Endothelial cell (in vitro differentiated cells): ENCODE data around the gene SERPINA1. TPM values are rescaled to one million over a fixed set of nuclear protein-coding genes. Genes with fewer than 3 reads are reported as not detected.

Experiments
- DNase-seq: peaks from one replicate; pipeline ENCODE4 v3.0.0; 2021; ENCODE audit warnings: low spot score
- H3K27ac Mint-ChIP-seq: one replicate; pipeline ENCODE4 v1.8.0; 2021; ENCODE audit warnings: mixed read lengths, inconsistent platforms; ENCODE audit not compliant: unreplicated experiment
- H3K27me3 Mint-ChIP-seq: one replicate; pipeline ENCODE4 v1.8.0; 2021; ENCODE audit warnings: mild to moderate bottlenecking, moderate library complexity, mixed read lengths, inconsistent platforms; ENCODE audit not compliant: unreplicated experiment
- H3K36me3 Mint-ChIP-seq: one replicate; pipeline ENCODE4 v1.8.0; 2021; ENCODE audit warnings: mild to moderate bottlenecking, low read depth, mixed read lengths, inconsistent platforms; ENCODE audit not compliant: unreplicated experiment
- H3K4me1 Mint-ChIP-seq: one replicate; pipeline ENCODE4 v1.8.0; 2021; ENCODE audit warnings: mild to moderate bottlenecking, mixed read lengths, inconsistent platforms; ENCODE audit not compliant: unreplicated experiment
- H3K4me3 Mint-ChIP-seq: one replicate; pipeline ENCODE4 v1.8.0; 2021; ENCODE audit warnings: mild to moderate bottlenecking, mixed read lengths, inconsistent platforms; ENCODE audit not compliant: unreplicated experiment
- H3K9me3 Mint-ChIP-seq: one replicate; pipeline ENCODE4 v1.8.0; 2021; ENCODE audit warnings: mixed read lengths, inconsistent platforms; ENCODE audit not compliant: unreplicated experiment
- total RNA-seq: library from RNA; stranded (reverse); fragmentation: NEBNext Ultra II Directional; extraction: Animal tissue kit (Norgen Biotek cat#: 25700); gene quantifications from one replicate; pipeline ENCODE4 v1.2.1, GENCODE V29; 2021; ENCODE audit not compliant: unreplicated experiment
- TF ChIP-seq, protein P1 (sequence below): fragments of 200-600 bp; sonication (generic); IDR thresholded peaks from one replicate; pipeline ENCODE4 v1.5.0; 2021; ENCODE audit warnings: antibody characterized with exemption; ENCODE audit not compliant: unreplicated experiment

SERPINA1 gene
- total RNA-seq, 1 donor from 2014 or later = not detected

DNA sequence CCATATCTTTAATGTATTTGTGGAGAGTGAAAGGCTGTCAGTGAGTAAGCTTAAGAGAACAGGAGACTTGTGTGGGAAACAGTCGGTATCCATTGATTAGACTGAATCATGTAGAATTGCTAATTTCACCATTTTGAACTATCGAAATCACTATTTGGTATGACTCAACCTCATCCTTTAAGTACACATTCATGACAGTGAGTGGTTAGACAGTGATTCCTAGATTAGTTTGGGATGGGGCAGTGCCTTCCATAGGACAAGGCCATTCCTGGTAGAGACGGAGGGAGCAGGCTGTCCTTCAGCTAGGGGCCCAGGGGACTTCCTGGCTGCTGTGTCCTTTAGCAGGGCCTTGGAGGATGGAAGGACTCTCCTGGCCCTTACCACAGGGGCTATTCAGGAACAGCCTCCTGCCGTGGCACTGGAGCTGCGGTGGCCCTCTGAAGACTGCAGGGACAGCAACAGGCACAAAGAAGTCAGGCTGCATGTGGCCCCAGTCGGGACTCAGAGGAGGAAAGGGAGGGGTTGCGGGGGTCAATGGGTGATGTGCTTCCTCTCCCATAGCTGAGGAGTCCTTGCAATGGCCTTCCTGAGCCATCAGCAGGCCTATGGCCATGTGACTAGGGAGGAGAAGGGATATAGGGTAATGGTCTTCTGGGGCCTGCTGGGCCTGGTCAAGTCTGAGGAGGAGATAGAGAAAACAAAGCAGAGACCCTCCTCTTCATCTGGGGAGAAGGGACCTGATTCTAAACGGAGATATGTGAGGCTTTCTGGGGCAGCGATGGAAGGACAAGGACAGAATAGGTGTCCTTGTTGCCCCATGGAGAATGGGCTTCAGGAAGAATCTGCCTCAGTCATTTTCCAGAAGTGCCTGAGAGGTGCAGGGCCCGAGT is 11.2 kb downstream of the SERPINA1 start:
- no peak for DNase-seq
- no peaks in the 10 kb centered on the region for H3K36me3 Mint-ChIP-seq
- H3K9me3 Mint-ChIP-seq = no peaks in the 10 kb centered on the region
- H3K27me3 Mint-ChIP-seq = peaks cover 13% of the 10 kb centered on the region
- H3K4me3 Mint-ChIP-seq = no peak overlapping the region
- TF ChIP-seq, protein P1, sequence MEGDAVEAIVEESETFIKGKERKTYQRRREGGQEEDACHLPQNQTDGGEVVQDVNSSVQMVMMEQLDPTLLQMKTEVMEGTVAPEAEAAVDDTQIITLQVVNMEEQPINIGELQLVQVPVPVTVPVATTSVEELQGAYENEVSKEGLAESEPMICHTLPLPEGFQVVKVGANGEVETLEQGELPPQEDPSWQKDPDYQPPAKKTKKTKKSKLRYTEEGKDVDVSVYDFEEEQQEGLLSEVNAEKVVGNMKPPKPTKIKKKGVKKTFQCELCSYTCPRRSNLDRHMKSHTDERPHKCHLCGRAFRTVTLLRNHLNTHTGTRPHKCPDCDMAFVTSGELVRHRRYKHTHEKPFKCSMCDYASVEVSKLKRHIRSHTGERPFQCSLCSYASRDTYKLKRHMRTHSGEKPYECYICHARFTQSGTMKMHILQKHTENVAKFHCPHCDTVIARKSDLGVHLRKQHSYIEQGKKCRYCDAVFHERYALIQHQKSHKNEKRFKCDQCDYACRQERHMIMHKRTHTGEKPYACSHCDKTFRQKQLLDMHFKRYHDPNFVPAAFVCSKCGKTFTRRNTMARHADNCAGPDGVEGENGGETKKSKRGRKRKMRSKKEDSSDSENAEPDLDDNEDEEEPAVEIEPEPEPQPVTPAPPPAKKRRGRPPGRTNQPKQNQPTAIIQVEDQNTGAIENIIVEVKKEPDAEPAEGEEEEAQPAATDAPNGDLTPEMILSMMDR = no peak
- no peak overlapping the region for H3K27ac Mint-ChIP-seq
- H3K4me1 Mint-ChIP-seq = peaks cover 19% of the 10 kb centered on the region

DNA sequence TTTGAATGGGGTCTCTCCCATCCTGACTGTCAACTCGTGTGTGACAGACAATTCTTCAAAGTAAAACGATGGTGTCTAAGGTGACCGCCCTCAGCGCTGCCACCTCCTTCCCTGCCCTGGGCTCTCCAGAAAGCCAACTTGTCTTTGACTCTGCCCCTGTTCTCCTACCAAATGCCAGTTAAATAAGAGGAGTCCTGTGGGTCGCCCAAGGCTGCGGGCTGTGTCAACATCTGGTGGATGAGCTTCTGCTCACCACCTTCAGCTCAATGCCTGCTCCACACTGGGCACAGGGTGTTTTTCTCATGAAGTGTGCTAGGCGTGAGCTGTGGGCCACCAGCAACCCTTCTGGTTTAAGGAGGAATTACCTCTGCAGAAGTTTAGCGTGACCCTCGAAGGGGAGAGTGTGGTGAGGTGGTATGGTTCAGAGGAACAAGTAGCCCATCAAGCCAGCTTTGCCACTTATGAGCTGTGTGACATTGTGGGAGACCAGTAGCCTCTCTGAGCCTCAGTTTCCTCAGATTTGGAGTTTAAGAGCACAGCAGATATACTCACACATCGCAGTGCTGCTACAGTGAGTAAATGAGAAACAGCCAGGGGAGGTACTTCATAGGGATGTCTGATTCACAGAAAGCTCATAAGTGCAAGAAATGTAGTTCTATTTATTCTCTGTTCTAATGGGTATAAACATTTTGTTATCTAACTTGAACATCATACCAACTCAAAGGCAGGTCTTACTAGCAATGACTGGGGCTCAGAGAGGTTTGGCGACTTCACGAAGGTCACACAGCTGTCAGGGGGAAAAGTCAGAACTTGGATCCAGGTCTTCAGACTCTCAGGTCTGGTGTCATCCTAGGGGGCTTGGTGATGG is 12.1 kb downstream of the SERPINA1 start:
- TF ChIP-seq, protein P1 = no peak
- Mint-ChIP-seq H3K9me3 (no peaks in the 10 kb centered on the region), H3K4me3 (no peak overlapping the region), H3K4me1 (peaks cover 19% of the 10 kb centered on the region), H3K27me3 (peaks cover 15% of the 10 kb centered on the region), H3K36me3 (no peaks in the 10 kb centered on the region), H3K27ac (no peak overlapping the region)
- no peak for DNase-seq

DNA sequence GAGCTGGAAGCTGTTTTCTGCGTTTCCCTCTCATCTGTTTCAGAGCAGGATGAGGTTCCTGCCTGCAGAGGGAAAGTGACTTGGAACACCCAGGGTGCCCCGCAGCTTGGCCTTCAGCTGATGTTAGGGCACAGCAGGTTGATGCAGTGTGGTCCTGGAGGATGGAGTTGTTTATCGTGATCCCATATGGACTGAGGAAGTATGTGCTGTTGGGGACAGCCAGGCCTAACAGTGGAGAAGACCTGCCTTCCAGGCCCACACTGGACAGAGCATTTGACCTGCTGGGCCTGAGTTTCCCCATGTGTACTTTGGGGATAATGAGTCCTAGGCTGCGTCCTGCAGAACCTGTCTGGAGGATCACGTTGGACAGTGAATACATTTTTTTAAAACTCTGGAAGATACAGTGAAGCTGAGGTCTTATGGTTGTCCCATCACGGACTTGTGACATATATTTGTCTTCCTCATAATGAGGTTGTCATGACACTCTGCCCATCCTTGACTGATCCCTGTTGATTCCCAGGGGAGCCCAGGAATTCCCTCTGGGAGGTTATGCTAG is 12.8 kb downstream of the SERPINA1 start:
- Mint-ChIP-seq H3K36me3 (no peaks in the 10 kb centered on the region), H3K4me1 (peaks cover 19% of the 10 kb centered on the region), H3K27ac (peak overlapping the region; percentile 6), H3K4me3 (no peak overlapping the region), H3K27me3 (peaks cover 19% of the 10 kb centered on the region), H3K9me3 (no peaks in the 10 kb centered on the region)
- DNase-seq = no peak
- TF ChIP-seq, protein P1 = no peak

DNA sequence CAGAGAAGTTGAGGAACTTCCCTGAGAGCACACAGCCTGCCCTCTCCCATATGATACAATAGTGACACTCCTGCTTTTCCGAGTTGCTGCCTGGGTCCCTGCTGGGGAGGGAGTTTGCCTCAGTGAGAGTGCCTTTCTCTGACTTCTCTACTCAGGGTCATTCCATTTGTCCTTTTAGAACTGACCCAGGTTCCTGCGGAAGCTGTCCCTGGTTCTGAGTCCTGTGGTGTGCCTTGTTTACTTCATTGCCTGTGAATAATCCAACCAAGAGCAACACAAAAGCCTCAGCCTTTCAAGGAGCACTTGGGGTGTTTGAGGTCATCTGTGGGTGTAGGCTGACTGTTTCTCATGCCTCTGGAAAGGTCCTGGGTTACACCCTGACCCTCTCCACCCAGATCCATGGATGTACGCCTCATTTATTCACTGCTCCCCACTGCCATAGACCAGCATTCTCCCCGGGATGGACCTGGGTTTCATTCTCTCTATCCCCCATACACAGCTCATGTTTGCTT is 13.6 kb downstream of the SERPINA1 start:
- Mint-ChIP-seq H3K4me1 (peaks cover 19% of the 10 kb centered on the region), H3K27me3 (peaks cover 14% of the 10 kb centered on the region), H3K4me3 (no peak overlapping the region), H3K9me3 (no peaks in the 10 kb centered on the region), H3K27ac (peak overlapping the region; percentile 6), H3K36me3 (no peaks in the 10 kb centered on the region)
- no peak for DNase-seq
- TF ChIP-seq, protein P1 = no peak
